Measurements from ENCODE around the gene ATP6V0B.
A peak's percentile ranks its signal among the peaks of the same experiment; 100 is the strongest.

The ATP6V0B gene

GRCh38 chr1:43987159-43987902 is 12.6 kb downstream of the ATP6V0B start:
- no peak for DNase-seq

- peak in 1 of 2 experiments; percentile 28 for DNase-seq
Observed at GRCh38 chr1:43990271-43991199, 15.8 kb downstream of the ATP6V0B start.

- no peak for DNase-seq
Observed at GRCh38 chr1:43991200-43991475, 16.4 kb downstream of the ATP6V0B start.

DNA sequence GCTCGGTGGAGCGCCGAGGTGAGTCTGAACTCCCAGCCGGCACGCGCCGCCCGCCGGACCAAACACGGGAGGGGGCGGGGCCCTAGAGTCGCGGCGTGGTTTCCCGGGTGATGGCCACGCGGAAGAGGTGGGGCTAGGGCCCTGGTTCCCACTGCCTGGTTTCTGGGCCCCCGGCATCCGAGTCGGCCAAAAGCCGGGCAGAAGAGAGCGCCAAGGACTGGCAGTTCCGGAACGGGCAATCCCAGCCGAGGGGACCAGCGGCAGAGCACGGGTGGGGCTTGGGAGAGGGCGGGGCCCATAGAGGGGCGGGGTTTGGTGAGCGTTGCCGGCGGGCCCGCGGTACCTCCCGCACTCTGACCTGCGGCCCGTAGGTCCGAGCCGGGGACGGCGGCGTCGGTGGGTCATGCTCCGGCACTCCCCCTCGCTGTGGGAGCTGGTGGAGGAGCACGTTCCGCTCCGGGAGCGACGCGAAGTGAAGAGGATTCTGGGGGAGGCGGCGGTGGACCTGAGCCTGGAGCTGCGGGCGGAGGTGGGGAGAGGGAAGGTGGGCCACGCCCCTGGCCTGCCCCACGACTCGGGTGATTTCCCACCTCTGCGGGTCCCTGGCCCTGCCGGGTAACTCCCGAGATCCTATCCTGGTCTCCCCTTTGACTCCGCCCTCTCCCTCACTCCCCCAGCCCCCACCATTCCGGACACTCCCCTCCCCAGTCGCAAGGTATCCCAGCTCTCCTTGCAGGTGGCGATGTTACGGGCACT is 16.9 kb downstream of the ATP6V0B start, which contains the start of gene CCDC24:
Gene CCDC24 (plus strand): TSS at position 124 of the 756 bp plus-strand sequence. CDS start 280 bp downstream, at position 404.
- DNase-seq = peak; percentile 48 to 69

DNA sequence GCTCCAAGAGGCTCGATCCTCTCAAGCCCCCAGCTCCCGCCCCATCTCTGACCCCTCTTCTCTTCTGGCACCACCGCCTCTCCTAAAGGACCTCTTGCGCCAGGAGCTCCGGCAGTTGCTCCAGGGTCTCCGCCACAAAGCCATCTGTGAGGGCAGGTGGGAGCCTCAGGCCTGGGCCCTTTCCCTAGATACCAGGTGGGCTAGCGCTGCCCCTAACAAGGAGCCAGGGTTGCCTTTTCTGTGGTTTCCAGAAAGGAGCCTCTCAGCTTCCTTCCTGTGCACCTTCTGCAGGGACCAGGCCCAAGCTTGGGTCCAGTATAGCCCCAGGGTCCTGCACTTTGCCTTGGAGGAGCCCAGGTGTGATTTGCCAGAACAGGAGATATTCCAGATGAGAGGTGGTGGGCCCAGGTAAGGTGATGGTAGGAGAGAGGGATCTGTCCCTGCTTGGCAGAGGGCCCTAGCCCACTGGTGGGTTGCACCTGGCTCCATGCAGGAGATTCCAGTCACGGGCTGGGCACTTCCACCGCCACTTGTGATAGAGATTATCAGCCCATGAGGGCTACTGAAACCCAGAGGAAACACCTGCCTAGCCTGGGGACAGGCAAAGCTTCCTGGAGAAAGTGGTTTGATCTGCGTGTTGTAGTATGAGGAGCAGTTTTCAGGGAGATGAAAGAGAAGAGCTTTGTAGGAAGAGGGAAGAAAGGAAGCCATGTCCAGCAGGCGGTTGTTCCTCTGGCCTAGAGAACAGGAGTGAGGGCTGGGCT is 17.7 kb downstream of the ATP6V0B start:
- DNase-seq = no peak

DNA sequence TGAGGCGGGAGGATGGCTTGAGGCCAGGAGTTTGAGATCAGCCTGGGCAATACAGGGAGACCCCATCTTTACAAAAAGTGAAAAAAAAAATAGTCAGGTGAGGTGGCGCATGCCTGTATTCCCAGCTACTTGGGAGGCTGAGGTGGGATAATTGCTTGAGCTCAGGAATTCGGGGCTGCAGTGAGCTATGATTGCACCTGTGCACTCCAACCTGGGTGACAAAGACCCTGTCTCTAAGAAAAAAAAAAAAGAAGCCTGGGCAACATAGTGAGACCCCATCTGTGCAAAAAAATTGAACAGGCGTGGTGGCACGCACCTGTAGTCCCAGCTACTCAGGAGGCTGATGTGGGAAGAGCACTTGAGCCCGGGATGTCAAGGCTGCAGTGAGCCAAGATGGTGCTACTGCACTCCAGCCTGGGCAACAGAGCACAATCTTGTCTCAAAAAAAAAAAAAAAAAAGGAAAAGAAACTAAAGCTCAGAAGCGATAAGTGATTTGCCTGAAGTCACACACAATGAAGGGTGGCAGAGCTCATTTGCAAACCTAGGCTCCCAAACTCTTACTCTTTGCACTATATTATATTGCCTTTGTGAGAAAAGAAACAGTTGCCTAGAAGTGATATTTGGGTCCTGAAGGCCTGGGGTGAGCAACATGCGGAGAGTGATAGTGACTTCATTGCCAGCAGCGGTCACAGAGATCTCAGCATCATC is 18.6 kb downstream of the ATP6V0B start:
- no peak for DNase-seq

- no peak for DNase-seq
Observed at GRCh38 chr1:43994071-43994470, 19.3 kb downstream of the ATP6V0B start.

DNA sequence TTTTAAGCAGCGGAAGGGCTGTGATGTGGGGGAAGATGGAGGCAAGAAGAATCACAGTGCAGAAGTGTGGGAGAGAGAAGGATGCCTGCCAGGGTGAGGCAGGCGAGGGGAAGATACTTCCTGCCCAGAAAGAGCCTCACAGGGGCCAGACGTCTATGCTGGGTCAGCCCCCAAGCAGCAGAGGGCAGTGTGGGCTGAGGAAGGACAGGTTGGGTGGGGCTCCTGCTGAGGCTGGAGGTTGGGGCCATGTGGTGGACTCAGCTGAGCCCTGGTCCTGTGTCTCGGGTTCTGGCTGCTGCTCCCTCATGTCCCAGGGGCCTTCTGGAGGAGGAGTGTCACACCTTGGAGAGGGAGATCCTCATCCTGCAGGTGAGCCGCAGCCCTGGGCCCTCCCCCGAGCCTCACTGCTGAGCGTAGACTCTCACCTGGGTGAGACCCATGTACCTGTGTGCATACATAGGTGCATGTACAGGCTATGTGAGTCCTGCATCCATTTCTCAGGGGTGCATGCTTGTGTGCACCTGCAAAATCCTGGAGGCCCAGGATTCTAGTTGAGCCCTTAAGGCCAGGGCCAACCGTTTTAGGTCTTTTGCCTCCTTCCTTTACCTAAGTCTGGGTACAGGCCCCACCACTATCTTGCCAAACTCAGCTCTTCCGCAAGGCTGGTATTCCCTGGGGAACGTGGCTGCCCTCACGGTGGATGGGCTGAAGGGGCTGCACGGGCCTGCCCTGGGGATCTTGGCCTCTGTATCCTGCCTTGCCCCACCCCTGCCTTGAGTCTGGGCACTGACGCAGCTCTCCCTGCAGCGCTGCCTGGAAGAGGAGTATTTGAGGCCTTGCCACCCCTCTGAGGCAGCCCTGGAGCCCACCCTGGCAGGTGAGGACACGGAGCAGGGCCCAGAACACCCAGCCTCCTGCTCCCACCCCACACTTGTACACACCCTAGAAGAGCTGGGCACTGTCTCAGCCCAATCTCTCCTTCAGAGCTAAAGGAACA is 20.3 kb downstream of the ATP6V0B start:
- DNase-seq = peak; percentile 38

DNA sequence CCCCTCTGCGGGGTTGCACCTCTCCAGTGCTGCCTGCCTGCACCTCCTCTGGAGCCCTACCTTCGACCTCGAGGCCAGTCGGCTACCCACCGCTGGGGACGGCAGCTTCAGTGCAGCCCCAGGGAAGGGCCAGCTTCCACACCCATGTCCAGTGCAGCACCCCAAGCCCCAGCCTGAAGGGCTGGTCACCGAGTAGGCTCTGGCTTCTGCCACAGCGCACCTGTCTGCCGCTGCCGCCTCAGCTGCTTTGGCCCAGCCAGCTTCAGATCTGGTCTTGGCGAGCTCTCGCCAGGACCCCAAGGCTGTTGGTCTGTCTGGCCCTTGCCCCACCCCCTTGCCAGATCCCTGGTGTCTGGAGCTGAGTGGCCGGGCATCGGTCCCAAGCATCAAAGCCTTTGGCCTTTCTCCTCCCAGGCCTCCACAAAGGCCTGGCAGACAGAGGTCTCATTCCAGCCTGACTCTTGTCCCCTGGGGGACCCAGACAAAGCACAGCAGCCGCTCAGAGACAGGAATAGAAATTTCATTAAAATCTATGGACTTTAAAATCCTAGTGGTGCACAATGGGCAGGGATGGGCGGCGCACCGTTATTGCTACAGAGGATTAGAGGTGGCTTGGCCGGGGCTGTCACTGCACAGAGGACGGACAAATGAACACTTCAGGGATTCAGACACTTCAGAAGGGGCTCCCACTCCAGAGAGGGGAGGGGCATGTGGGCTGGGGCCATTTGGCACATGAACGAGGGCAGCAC is 21.4 kb downstream of the ATP6V0B start:
- DNase-seq = no peak

- DNase-seq = no peak
Observed at GRCh38 chr1:43996733-43997115, 22.0 kb downstream of the ATP6V0B start.

GRCh38 chr1:43997295-43997999 is 22.7 kb downstream of the ATP6V0B start:
- no peak for DNase-seq

- DNase-seq = no peak
Observed at GRCh38 chr1:43998000-43998378, 23.2 kb downstream of the ATP6V0B start.

GRCh38 chr1:43999455-43999854 is 24.7 kb downstream of the ATP6V0B start:
- no peak for DNase-seq

DNA sequence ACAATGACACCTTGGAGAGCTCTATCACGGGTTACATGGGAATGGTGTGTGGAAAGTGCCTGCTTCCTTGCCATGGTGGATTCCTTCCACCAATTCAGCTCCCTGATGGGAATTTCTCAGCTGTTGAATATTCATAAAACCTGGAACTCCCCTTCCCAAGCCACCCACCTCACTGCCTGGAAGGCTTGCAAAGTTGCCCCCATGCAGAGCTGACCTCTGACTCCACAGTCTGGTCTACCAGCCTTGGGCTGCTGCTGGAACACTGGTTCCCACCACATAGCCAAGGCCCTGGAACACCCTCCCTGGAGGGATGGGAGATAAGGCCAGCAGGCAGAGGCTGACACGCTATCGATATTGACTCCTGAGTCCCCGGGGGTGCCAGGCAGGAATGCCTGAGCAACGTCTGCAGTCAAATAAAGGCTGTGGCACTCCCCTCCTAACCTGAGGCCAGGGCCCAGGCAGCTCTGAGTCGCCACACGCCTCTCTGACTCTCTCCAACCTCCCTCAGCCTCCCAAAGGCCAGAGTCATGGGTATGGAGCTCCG is 25.4 kb downstream of the ATP6V0B start:
- DNase-seq = no peak

DNA sequence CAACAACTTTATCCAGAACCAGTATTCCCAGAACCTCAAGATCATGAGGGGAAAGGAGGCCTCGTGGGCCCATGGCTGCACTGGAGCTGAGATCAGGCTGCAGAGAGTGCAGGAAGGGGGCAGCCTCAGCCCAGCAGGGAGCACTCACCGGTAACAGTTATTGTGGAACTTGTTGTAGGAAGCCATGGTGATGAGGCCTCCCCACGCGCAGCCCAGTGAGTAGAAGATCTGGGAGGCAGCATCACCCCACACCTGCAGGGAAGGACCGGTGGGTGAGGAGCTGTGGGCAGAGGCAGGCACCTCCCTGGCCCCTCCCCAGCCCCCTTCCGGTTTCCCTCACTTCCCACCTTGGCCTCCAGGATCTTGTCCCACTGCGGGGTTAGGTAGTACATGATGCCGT is 27.4 kb downstream of the ATP6V0B start:
- DNase-seq = no peak

DNA sequence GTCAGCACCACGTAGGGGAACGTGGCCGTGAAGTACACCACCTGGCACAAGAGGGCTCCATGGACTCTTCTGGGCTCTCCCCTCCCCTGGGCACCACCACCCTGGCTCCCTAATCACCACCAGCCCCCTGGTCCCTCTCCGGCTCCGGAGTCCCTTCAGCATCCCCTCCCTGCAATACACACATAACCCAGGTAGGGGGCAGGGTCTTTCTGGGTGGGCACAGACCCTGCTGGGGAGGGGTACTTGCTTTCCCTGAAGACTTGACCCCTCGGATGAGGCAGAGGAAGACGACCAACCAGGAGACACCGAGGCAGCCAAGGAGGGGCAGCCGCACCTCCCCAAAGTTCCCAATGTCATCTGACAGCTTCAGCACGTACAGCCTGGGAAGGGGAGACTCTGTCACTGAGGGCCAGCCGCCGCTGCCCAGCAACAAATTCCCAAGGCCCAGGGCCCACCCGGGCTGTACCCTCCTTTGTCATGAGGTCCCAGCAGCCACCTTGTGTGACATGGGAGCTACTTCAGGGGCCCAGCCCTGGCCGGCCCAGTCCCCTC is 27.9 kb downstream of the ATP6V0B start:
- DNase-seq = no peak

GRCh38 chr1:44008259-44008658 is 33.5 kb downstream of the ATP6V0B start:
- DNase-seq = no peak

GRCh38 chr1:44010935-44011471 is 36.2 kb downstream of the ATP6V0B start:
- no peak for DNase-seq
